GM12878 (cell line): Measurements from ENCODE around the gene GNG3. TPM values are rescaled to one million over a fixed set of nuclear protein-coding genes. Genes with fewer than 3 reads are reported as not detected.

ENCODE experiments used
- BACH1 ChIP-seq: fragments of 450-650 bp; IDR thresholded peaks from 2 replicates; pipeline ENCODE4 v1.6.1; 2017; ENCODE audit warnings: mild to moderate bottlenecking, borderline replicate concordance
- CHD2 ChIP-seq: IDR thresholded peaks from 2 replicates; pipeline ENCODE4 v1.6.1; 2011; ENCODE audit warnings: low read depth, low read length, improper control_type of control experiment, borderline replicate concordance
- CREB1 ChIP-seq: IDR thresholded peaks from 2 replicates; pipeline ENCODE4 v1.6.1; 2012; ENCODE audit warnings: low read depth, mild to moderate bottlenecking, inconsistent platforms
- EZH2 ChIP-seq: IDR thresholded peaks from 2 replicates; pipeline ENCODE4 v1.6.1; 2012; ENCODE audit warnings: low read depth, mild to moderate bottlenecking, control low read depth, inconsistent platforms, low read length, borderline replicate concordance; ENCODE audit not compliant: control insufficient read depth
- HSF1 ChIP-seq: fragments of 150-350 bp; IDR thresholded peaks from 2 replicates; pipeline ENCODE4 v1.6.1; 2014; ENCODE audit warnings: mild to moderate bottlenecking, low read depth, low read length
- LARP7 ChIP-seq: fragments of 450-650 bp; IDR thresholded peaks from 2 replicates; pipeline ENCODE4 v1.6.1; 2017; ENCODE audit warnings: mild to moderate bottlenecking
- MEF2A ChIP-seq: IDR thresholded peaks from 2 replicates; pipeline ENCODE4 v1.6.1; 2011; ENCODE audit warnings: low read depth, mild to moderate bottlenecking, low read length, moderate library complexity; ENCODE audit not compliant: insufficient read depth
- MTA2 ChIP-seq: fragments of 450-650 bp; IDR thresholded peaks from 2 replicates; pipeline ENCODE4 v1.6.1; 2016; ENCODE audit warnings: low read depth, mild to moderate bottlenecking, moderate library complexity
- MYC ChIP-seq: IDR thresholded peaks from 2 replicates; pipeline ENCODE4 v1.6.1; 2011; ENCODE audit warnings: mild to moderate bottlenecking, low read length, moderate library complexity, inconsistent platforms; ENCODE audit not compliant: insufficient read depth, insufficient replicate concordance, insufficient read length, severe bottlenecking
- POLR2AphosphoS2 ChIP-seq: IDR thresholded peaks from 2 replicates; pipeline ENCODE4 v1.6.1; 2011; ENCODE audit warnings: low read depth, mild to moderate bottlenecking, low read length, improper control_type of control experiment, moderate library complexity
- STAT3 ChIP-seq: IDR thresholded peaks from 2 replicates; pipeline ENCODE4 v1.6.1; 2011; ENCODE audit warnings: low read depth, low read length, improper control_type of control experiment
- polyA plus RNA-seq, 11 experiments: library from polyadenylated mRNA; depleted of rRNA in 4 of 11; unstranded in 6 of 11; stranded (reverse) in 5 of 11; fragments of >200 nt; fragmentation: Nextera tagmentation in 4 of 11; fragmentation: Illumina TruSeq in 1 of 11; extraction: Ambion mirVana in 4 of 11; extraction: Trizol in 1 of 11; gene quantifications; 1 replicate in 1 of 11; 2 replicates in 10 of 11; pipeline versions ENCODE4 v1.2.1 to v1.2.3, GENCODE V29; 2011 to 2016; ENCODE audit warnings: inconsistent platforms in 2 of 11, missing spikeins in 2 of 11, low read depth in 1 of 11
- total RNA-seq, 4 experiments: library from RNA; depleted of rRNA in 3 of 4; stranded (reverse); fragments of >200 nt in 3 of 4; fragmentation: Illumina TruSeq in 1 of 4; extraction: Trizol in 1 of 4; gene quantifications; 2 replicates each; pipeline versions ENCODE4 v1.2.1 to v1.2.3, GENCODE V29; 2013 to 2021
- TF ChIP-seq, protein P1 (sequence below): fragments of 450-650 bp; IDR thresholded peaks from 2 replicates; pipeline ENCODE4 v1.6.1; 2017; ENCODE audit warnings: mild to moderate bottlenecking, moderate library complexity
- TF ChIP-seq, protein P2 (sequence below): fragments of 450-650 bp; IDR thresholded peaks from 2 replicates; pipeline ENCODE4 v1.6.1; 2018; ENCODE audit warnings: borderline replicate concordance, mild to moderate bottlenecking; ENCODE audit not compliant: partially characterized antibody
- TF ChIP-seq, protein P3 (sequence below): IDR thresholded peaks from 2 replicates; pipeline ENCODE4 v1.6.1; 2011; ENCODE audit warnings: borderline replicate concordance, low read depth, mild to moderate bottlenecking, moderate library complexity, low read length; ENCODE audit not compliant: insufficient read depth, poor library complexity, severe bottlenecking
- TF ChIP-seq, protein P4 (sequence below): fragments of 450-650 bp; IDR thresholded peaks from 2 replicates; pipeline ENCODE4 v1.6.1; 2017; ENCODE audit warnings: low read depth, mild to moderate bottlenecking, moderate library complexity

The GNG3 gene
- total and polyA plus RNA-seq, 10 of the 15 experiments (the other 5 are each of a cell fraction or from before 2014, with no cell fraction given): 0.27 to 0.83 (median 0.57) TPM; not detected in 5

DNA sequence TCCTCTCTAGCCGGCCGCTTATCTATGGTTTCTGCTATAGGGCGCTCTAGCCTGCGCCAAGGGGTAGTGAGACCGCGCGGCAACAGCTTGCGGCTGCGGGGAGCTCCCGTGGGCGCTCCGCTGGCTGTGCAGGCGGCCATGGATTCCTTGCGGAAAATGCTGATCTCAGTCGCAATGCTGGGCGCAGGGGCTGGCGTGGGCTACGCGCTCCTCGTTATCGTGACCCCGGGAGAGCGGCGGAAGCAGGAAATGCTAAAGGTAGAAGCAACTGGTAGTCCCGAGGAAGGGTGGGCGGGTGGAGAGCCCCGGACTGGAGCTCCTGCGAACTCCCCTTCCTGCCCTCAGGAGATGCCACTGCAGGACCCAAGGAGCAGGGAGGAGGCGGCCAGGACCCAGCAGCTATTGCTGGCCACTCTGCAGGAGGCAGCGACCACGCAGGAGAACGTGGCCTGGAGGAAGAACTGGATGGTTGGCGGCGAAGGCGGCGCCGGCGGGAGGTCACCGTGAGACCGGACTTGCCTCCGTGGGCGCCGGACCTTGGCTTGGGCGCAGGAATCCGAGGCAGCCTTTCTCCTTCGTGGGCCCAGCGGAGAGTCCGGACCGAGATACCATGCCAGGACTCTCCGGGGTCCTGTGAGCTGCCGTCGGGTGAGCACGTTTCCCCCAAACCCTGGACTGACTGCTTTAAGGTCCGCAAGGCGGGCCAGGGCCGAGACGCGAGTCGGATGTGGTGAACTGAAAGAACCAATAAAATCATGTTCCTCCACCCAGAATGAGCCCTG, 35.7 kb upstream of the GNG3 start, which contains the start of the genes LBHD1 and UQCC3 (continued):
- TF ChIP-seq EZH2 (no peak), MYC (peak; percentile 56), LARP7 (peak; percentile 60; the same call in 1 of the 2 replicates), MEF2A (peak; percentile 56; the same call in 1 of the 2 replicates), STAT3 (no peak), CREB1 (peak; percentile 10; the same call in 1 of the 2 replicates), CHD2 (no peak), MTA2 (0 out of 2 replicates have a peak, but pooled peaks have one; percentile 36), POLR2AphosphoS2 (no peak; the same call in 1 of the 2 replicates), BACH1 (peak; percentile 76), HSF1 (no peak)
- TF ChIP-seq, protein P1, sequence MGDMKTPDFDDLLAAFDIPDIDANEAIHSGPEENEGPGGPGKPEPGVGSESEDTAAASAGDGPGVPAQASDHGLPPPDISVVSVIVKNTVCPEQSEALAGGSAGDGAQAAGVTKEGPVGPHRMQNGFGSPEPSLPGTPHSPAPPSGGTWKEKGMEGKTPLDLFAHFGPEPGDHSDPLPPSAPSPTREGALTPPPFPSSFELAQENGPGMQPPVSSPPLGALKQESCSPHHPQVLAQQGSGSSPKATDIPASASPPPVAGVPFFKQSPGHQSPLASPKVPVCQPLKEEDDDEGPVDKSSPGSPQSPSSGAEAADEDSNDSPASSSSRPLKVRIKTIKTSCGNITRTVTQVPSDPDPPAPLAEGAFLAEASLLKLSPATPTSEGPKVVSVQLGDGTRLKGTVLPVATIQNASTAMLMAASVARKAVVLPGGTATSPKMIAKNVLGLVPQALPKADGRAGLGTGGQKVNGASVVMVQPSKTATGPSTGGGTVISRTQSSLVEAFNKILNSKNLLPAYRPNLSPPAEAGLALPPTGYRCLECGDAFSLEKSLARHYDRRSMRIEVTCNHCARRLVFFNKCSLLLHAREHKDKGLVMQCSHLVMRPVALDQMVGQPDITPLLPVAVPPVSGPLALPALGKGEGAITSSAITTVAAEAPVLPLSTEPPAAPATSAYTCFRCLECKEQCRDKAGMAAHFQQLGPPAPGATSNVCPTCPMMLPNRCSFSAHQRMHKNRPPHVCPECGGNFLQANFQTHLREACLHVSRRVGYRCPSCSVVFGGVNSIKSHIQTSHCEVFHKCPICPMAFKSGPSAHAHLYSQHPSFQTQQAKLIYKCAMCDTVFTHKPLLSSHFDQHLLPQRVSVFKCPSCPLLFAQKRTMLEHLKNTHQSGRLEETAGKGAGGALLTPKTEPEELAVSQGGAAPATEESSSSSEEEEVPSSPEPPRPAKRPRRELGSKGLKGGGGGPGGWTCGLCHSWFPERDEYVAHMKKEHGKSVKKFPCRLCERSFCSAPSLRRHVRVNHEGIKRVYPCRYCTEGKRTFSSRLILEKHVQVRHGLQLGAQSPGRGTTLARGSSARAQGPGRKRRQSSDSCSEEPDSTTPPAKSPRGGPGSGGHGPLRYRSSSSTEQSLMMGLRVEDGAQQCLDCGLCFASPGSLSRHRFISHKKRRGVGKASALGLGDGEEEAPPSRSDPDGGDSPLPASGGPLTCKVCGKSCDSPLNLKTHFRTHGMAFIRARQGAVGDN: no peak
- TF ChIP-seq, protein P2, sequence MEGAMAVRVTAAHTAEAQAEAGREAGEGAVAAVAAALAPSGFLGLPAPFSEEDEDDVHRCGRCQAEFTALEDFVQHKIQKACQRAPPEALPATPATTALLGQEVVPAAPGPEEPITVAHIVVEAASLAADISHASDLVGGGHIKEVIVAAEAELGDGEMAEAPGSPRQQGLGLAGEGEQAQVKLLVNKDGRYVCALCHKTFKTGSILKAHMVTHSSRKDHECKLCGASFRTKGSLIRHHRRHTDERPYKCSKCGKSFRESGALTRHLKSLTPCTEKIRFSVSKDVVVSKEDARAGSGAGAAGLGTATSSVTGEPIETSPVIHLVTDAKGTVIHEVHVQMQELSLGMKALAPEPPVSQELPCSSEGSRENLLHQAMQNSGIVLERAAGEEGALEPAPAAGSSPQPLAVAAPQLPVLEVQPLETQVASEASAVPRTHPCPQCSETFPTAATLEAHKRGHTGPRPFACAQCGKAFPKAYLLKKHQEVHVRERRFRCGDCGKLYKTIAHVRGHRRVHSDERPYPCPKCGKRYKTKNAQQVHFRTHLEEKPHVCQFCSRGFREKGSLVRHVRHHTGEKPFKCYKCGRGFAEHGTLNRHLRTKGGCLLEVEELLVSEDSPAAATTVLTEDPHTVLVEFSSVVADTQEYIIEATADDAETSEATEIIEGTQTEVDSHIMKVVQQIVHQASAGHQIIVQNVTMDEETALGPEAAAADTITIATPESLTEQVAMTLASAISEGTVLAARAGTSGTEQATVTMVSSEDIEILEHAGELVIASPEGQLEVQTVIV: peak; percentile 44
- TF ChIP-seq, protein P3, sequence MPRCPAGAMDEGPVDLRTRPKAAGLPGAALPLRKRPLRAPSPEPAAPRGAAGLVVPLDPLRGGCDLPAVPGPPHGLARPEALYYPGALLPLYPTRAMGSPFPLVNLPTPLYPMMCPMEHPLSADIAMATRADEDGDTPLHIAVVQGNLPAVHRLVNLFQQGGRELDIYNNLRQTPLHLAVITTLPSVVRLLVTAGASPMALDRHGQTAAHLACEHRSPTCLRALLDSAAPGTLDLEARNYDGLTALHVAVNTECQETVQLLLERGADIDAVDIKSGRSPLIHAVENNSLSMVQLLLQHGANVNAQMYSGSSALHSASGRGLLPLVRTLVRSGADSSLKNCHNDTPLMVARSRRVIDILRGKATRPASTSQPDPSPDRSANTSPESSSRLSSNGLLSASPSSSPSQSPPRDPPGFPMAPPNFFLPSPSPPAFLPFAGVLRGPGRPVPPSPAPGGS: no peak
- TF ChIP-seq, protein P4, sequence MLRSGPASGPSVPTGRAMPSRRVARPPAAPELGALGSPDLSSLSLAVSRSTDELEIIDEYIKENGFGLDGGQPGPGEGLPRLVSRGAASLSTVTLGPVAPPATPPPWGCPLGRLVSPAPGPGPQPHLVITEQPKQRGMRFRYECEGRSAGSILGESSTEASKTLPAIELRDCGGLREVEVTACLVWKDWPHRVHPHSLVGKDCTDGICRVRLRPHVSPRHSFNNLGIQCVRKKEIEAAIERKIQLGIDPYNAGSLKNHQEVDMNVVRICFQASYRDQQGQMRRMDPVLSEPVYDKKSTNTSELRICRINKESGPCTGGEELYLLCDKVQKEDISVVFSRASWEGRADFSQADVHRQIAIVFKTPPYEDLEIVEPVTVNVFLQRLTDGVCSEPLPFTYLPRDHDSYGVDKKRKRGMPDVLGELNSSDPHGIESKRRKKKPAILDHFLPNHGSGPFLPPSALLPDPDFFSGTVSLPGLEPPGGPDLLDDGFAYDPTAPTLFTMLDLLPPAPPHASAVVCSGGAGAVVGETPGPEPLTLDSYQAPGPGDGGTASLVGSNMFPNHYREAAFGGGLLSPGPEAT: peak; percentile 88; the same call in 1 of the 2 replicates
